CD4-positive, alpha-beta T cell treated with Interleukin-10 for 1 hour (primary cell): ENCODE measurements around the gene OR8U1.
"Not testable (repeated sequence)": the region's sequence is repeated elsewhere in the genome, so short reads cannot be mapped to it uniquely, and the experiment has no call there.

Experiments used
- DNase-seq: peaks from one replicate; pipeline ENCODE4 v3.0.0-alpha.2; 2020

Gene OR8U1

DNA sequence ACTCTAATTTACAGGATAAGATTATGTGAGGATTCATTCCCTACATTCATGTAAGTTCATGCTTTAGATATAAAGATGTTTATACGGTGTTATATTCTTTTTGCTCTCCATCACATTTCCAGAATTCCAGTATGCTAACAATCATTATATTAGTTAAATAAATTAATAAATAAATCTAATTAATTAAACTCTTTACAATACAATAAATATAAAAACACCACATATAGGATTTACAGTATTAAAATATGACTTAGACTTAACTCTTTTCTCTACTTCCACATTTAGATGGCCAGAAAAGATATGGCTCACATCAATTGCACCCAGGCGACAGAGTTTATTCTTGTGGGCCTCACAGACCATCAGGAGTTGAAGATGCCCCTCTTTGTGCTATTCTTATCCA is at the start of gene OR8U1:
OR8U1 (plus strand) TSS at position 301 of the 400 bp plus-strand sequence; CDS start at position 301, 0 bp downstream.
- no peak for DNase-seq

DNA sequence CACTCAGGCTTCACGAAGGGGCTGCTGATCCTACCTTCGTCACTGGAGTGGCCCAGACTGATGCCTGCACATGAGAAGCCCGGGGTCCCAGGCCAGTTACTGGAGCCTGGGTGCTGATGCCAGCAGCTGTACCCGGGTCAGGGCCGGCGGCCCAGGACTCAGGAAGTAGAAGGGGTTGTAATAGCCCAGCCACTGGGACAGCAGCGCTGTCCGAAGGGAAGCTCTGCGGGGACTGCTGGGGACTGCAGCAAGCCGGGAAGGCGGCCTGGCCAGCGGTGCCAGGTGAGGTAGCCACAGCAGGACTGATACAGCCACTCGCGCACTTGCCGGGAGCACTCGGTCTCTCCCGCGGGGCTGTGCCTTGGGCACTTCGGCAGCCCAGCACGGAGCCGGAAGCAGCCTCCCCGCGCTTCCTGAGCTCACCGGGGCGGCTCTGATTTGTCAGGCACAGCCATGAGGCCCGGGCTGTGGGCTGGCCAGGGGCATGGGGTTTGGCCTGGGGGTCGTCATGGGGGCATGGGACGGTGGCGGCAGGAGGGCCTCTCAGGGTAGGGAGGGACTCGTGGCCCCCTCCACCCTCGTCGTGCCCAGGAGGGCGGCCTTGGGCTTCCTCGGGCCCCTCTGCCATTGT is 43.4 kb upstream of the OR8U1 start:
- no peak for DNase-seq

DNA sequence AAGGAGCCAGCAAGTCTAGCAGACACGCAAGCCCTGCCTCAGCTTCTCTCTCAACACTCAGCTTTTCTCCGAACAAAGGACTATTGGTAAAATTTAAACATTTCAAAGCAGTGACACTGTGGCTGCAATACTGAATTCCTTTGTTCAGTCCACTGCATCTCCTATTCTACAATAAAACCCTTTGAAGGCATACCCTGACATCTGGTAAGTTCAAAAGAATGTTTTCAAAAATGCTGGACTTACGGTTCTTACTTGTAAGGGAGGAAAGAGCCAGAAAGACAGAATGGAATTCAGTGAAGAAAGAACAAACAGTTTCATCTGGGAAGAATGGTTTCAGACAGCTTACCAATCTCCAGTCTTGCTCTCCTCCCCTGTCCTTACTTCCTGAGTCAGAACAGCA is 42.3 kb upstream of the OR8U1 start:
- DNase-seq = no peak

DNA sequence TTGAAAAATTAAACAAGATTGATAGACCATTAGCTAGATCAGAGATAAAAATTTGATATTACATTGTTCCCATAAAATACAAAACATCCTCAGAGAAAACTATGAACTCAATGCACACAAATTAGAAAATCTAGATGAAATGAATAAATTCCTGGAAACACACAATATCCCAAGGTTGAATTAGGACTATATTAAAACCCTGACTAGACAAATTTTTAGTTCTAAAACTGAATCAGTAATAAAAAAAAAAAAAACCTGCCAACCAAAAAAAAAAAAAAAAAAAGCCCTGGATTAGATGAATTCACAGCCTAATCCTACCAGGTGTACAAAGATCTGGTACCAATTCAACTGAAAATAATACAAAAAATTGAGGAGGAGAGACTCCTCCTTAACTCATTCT is 35.1 kb upstream of the OR8U1 start:
- no peak for DNase-seq

DNA sequence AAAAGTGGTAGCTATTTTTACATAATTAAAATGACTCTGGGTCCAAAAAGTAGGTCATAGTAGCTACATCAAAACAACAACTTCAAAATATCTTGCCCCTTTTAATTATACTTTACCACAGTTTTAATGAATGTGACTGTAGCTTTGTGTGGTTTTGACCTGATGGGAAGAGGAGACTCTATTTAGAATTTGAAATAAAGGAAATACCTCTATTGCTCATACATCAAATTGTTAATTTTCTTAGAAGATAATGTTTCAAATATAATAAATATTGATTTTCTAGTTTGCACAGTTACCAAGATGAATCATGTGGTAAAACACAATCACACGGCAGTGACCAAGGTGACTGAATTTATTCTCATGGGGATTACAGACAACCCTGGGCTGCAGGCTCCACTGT is 29.7 kb upstream of the OR8U1 start, which contains the start of gene OR8K1:
OR8K1 (plus strand) TSS at position 301 of the 400 bp plus-strand sequence; CDS start at position 301, 0 bp downstream.
- no peak for DNase-seq

DNA sequence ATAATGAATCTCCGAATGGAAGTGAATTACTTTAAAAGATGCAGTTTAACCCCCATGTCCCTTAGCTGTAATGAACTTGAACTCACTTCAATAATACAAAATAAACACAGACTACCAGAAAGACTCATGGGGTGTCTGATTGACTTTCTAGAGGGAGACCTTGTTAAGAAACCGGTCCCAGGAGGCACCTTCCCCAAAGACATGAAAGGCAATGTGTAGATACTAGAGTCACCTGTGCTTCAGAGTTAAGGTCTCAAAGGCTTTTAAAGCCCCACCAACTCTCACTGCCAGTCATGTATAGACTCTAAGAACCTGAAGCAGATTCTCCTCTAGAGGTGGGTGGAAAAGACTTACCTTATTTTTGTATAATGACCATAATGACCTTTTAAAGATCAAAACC is 21.4 kb upstream of the OR8U1 start, which contains the start of gene OR8J1:
OR8J1 (plus strand) TSS at position 301 of the 400 bp plus-strand sequence. CDS start 5,956 bp downstream, outside the sequence.
- DNase-seq = no peak

DNA sequence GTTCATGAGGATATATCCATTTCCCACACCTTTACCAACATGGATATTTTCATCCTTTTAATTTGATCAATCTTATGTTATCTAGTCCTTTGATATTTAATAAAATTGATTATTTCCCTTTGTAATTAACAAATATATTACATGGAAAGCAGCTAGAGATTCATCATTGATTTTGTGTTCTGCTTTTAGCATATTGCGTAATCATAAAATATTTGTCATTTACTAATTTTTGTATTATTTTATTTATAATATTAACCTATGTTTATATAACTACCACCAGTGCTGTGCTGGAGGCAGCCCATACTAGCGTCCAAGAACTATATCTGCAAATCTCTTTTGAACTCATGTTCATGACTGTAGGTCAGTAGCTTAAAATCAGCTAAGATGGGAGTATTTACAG is 4.7 kb downstream of the OR8U1 start:
- no peak for DNase-seq

DNA sequence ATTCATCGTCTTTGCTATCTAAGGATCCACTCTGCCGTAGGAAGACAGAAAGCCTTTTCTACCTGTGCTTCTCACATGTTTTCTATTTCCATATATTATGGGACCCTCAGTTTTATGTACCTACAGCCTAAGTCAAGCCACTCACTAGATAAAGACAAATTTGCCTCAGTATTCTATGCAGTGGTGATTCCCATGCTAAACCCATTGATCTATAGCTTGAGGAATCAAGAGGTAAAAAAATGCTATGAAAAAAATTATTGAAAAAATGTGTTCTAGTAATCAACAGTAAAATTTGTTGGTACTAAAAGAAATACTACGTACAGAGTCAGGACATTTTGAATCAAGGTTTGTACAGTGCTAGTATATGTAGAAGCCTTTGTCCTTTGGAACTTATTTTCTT is 19.0 kb downstream of the OR8U1 start:
- DNase-seq = no peak

DNA sequence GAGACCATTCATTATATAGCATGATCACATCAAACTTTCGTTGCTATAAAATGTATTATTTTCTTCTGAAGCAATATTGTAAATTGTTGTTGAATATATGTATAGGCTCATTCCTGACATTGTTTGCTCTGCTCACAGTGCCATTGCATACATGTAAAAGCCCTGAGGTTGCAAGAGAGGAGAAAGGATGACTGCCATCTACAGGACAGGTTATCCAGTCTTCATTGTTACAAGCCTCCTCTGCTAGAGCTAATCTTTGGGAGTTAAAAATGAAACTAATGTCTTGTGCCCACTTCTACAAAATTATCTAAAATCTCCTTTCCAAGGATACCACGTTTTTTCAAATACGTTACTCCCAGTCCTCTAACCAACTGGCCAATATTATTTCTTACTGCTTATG is 20.6 kb downstream of the OR8U1 start:
- DNase-seq = no peak

DNA sequence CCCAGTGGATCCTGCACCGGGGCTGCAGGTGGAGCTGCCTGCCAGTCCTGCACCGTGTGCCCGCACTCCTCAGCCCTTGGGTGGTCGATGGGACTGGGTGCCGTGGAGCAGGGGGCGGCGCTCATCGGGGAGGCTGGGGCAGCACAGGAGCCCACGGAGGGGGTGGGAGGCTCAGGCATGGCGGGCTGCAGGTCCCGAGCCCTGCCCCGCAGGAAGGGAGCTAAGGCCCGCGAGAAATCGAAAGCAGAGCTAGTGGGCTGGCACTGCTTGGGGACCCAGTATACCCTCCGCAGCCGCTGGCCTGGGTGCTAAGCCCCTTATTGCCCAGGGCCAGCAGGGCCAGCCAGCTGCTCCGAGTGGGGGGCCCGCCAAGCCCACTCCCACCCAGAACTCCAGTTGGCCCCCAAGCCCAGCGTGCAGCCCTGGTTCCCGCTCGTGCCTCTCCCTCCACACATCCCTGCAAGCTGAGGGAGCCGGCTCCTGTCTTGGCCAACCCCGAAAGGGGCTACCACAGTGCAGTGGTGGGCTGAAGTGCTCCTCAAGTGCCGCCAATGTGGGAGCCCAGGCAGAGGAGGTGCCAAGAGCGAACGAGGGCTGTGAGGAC is 26.5 kb downstream of the OR8U1 start:
- DNase-seq = not testable (repeated sequence)

DNA sequence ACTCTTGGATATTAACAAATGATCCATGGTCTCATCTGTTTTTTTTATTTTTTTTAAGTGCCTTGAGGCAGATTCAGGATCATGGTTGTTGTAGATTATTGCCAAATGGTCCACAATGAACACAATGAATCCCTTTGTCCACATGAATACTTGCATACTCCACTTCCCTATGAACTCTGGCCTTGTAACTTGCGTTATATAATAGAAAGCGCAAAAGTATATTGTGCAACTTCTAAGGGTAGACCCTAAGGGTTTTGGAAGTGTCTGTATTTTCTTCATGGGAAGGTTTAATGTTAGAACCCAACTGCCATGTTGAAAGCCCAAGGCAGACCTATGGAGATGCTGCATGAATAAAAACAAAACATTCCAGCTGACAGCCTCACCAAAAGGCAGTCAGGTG is 29.0 kb downstream of the OR8U1 start:
- no peak for DNase-seq

DNA sequence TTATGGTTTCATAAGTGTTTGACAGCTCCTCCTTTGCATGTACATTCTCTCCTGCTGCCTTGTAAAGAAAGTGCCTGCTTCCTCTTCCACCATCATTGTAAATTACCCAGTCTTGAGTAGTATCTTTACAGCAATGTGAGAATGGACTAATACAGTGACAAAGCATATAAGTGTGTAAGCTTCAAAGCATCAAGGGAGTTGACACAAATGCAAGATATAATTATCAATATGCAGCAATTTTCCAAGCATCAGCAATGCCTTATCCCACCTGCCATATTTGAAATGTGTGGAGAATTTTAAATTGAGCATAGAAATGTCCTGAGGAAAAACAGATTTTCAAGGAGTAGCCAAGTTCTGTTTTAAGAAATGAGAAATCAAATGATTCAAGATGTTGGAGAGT is 35.4 kb downstream of the OR8U1 start:
- DNase-seq = no peak

DNA sequence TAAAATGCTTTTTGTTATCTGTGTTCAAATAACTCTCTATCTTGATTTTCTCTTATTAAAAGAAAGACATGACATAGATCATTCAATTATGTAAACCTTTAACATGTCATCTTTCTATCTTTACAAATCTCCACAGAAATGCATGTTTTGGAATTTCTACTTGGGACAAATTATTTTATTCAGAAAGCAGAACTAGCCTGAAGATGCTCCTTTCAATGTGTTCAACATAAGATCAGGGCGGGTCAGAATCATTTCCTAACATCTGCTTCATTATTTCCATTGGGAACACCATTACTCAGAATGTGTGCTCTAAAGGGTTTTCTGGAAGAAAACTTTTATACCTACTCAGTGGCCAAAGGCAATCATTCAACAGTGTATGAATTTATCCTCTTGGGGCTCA is 37.0 kb downstream of the OR8U1 start, which contains the start of gene OR5AL1:
OR5AL1 (plus strand) TSS at position 301 of the 400 bp plus-strand sequence.
- DNase-seq = no peak
